Kidney (tissue), 14 donors: Measurements from ENCODE around the gene RUSC1. TPM values are rescaled to one million over a fixed set of nuclear protein-coding genes. Genes with fewer than 3 reads are reported as not detected.

Experiments used
- DNase-seq, 5 donors: peaks; one replicate each; pipeline ENCODE4 v3.0.0-alpha.2; 2013 to 2020
- FAIRE-seq: peaks from 2 replicates; lab custom pipeline; 2012; peaks lifted over from hg19 to GRCh38; lab: Jason Lieb, UNC
- H3K27ac ChIP-seq, 2 donors: one replicate each; pipeline ENCODE4 v1.7.0; 2013; ENCODE audit warnings: low read depth in 2 of 2, low read length in 2 of 2, inconsistent platforms in 1 of 2
- H3K27me3 ChIP-seq: one replicate; pipeline ENCODE4 v1.7.1; 2013; ENCODE audit warnings: low read length, inconsistent platforms; ENCODE audit not compliant: control insufficient read depth, insufficient read depth
- H3K36me3 ChIP-seq, 3 donors: one replicate each; pipeline versions ENCODE4 v1.7.0 to v1.7.1; 2013; ENCODE audit warnings: low read length in 3 of 3, control low read depth in 1 of 3, inconsistent platforms in 1 of 3; ENCODE audit not compliant: insufficient read depth in 3 of 3, control insufficient read depth in 2 of 3
- H3K4me1 ChIP-seq, 3 donors: one replicate each; pipeline versions ENCODE4 v1.7.0 to v1.7.1; 2013; ENCODE audit warnings: low read length in 3 of 3, inconsistent platforms in 1 of 3, low read depth in 1 of 3; ENCODE audit not compliant: control insufficient read depth in 2 of 3, insufficient read depth in 2 of 3
- H3K4me3 ChIP-seq, 3 donors: one replicate each; pipeline versions ENCODE4 v1.7.0 to v1.8.1; 2013; ENCODE audit warnings: low read length in 3 of 3, control low read depth in 1 of 3, inconsistent platforms in 1 of 3
- H3K9ac ChIP-seq, 3 donors: one replicate each; pipeline versions ENCODE4 v1.7.0 to v1.7.1; 2013; ENCODE audit warnings: low read length in 3 of 3, control low read depth in 1 of 3, inconsistent platforms in 1 of 3
- H3K9me3 ChIP-seq, 3 donors: one replicate each; pipeline versions ENCODE4 v1.7.0 to v1.7.1; 2013; ENCODE audit warnings: low read length in 3 of 3, control low read depth in 1 of 3, inconsistent platforms in 1 of 3; ENCODE audit not compliant: control insufficient read depth in 2 of 3, insufficient read depth in 1 of 3
- CTCF ChIP-seq: IDR thresholded peaks from 3 replicates; pipeline ENCODE4 v1.5.1; 2012; ENCODE audit warnings: mild to moderate bottlenecking, moderate library complexity, borderline replicate concordance; ENCODE audit not compliant: insufficient read depth; ENCODE audit errors: extremely low read depth
- intact Hi-C: fragments of 100-400 bp; cut with DNase I; formaldehyde crosslinking; loops from one replicate; pipeline ENCODE4 v1.11.1; 2022
- polyA plus RNA-seq: library from polyadenylated mRNA; stranded (reverse); fragments of 350-450 nt; fragmentation: Illumina TruSeq; extraction: RNeasy Lipid Tissue Mini Kit (QIAGEN cat#74804); gene quantifications from one replicate; pipeline ENCODE4 v1.2.3, GENCODE V29; 2014; ENCODE audit warnings: low read depth, low replicate concordance; ENCODE audit not compliant: insufficient read depth
- total RNA-seq: library from RNA; stranded (reverse); fragmentation: NEBNext Ultra II Directional; extraction: Animal tissue kit (Norgen Biotek cat#: 25700); gene quantifications from one replicate; pipeline ENCODE4 v1.2.1, GENCODE V29; 2021
- donor health status: control.
- donor health status: control.
- donor health status: control.
- donor health status: control.
- donor health status: control.
- donor health status: DM: yes; HTN: yes; CAD: no.
- donor health status: Normal renal cell carcinoma (clear cell type).

RUSC1 gene
- total and polyA plus RNA-seq, 2 donors from 2014 or later, result 29.7 to 32.7 TPM

DNA sequence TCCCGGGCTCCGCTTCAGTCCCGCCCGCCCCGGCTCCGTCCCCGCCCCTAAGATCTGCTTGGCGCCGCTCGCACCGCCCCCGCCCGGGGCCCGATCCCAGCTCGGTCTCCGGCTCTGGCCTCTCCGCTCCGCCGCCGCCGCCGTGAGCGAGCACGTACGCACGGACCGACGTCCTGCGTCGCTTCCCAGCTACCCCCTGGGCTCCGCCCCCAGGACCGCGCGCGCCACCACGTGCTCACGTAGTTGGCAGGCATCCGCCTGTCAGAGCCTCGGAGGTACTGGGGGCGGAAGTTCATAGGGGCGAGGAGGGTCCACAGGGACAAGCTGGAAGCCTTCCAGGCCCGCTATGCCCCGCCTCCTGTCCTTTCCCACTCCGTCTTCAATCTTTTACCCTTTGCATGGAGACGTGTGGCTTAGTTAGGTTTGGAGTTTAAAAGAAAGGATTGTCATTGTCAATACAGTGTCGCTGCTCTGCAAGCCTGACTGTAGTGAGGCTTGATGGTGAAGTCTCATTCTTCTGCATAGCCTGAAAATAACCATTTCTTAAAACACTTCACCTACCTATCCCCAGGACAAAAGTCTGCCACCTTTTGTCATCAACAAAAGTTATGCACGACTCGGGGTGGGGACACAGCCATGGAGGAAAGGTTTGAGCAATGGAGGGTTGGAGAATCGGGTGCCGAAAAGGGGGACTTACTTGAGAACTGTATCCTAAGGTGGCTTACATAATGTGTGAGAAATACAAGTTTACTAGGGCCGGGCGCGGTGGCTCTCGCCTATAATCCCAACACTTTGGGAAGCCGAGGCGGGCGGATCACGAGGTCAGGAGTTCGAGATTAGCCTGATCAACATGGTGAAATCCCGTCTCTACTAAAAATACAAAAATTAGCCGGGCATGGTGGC lies 47.1 kb upstream of the RUSC1 start, which contains the start of gene CLK2:
Gene CLK2 (minus strand): TSS at position 162 of the 903 bp plus-strand sequence. CDS start 2,527 bp downstream, outside the sequence.
- no peaks in the 10 kb centered on the region for H3K27me3 ChIP-seq
- DNase-seq (peak; percentile 97 to 99 (median 98)), FAIRE-seq (no peak)
- H3K27ac ChIP-seq, result peak within 1 kb of the TSS; percentile 93 to 95
- H3K4me3 ChIP-seq, result peak within 1 kb of the TSS; percentile 92 to 98 (median 98)
- no peak for TF ChIP-seq CTCF
- H3K9ac ChIP-seq, result peak within 1 kb of the TSS; percentile 74 to 96 (median 89)
- H3K4me1 ChIP-seq, result peaks cover 0 to 14% (median 4%) of the 10 kb centered on the region in 3 donors
- no peaks in the 10 kb centered on the region for H3K9me3 ChIP-seq
- intact Hi-C loops, result no loop called here
- peaks cover 3 to 20% (median 18%) of the 10 kb centered on the region in 3 donors for H3K36me3 ChIP-seq

GRCh38 chr1:155277070-155277901 lies 43.4 kb upstream of the RUSC1 start, which contains the start of gene HCN3:
Gene HCN3 (plus strand): TSS chr1:155277463. CDS start chr1:155277591, 128 bp downstream.
- Histone ChIP-seq H3K9ac (peak within 1 kb of the TSS in 2 of 3 donors; percentile 39 to 51), H3K4me3 (peak within 1 kb of the TSS; percentile 58 to 69 (median 64)), H3K9me3 (no peaks in the 10 kb centered on the region), H3K27me3 (no peaks in the 10 kb centered on the region), H3K27ac (no peak within 1 kb of the TSS), H3K36me3 (no peaks in the 10 kb centered on the region), H3K4me1 (peaks cover 0 to 14% (median 3%) of the 10 kb centered on the region in 3 donors)
- TF ChIP-seq CTCF, result peak; percentile 63
- DNase-seq, result peak; percentile 99
- intact Hi-C loops, result no loop called here
- no peak for FAIRE-seq

- FAIRE-seq (no peak), DNase-seq (peak; percentile 88 to 93 (median 91))
- Histone ChIP-seq H3K27me3 (no peaks in the 10 kb centered on the region), H3K27ac (no peak overlapping the region), H3K9me3 (no peaks in the 10 kb centered on the region), H3K9ac (peak overlapping the region in 1 of 3 donors; percentile 51), H3K36me3 (no peaks in the 10 kb centered on the region), H3K4me1 (peaks cover 0 to 9% (median 0%) of the 10 kb centered on the region in 3 donors), H3K4me3 (peak overlapping the region; percentile 58 to 69 (median 64))
- intact Hi-C loops, result no loop called here
- peak; percentile 1 for TF ChIP-seq CTCF
Measured at GRCh38 chr1:155277902-155278688, 42.6 kb upstream of the RUSC1 start.
